Measurements from ENCODE around the gene SCN11A. TPM values are rescaled to one million over a fixed set of nuclear protein-coding genes. Genes with fewer than 3 reads are reported as not detected.

The SCN11A gene
- polyA plus RNA-seq, 1 donor from 2014 or later = not detected

Other genes starting within 250 kb of the SCN11A start
- gene SCN10A, start 235.7 kb downstream of the SCN11A start, polyA plus RNA-seq = not detected
- gene WDR48, start 72 bp upstream of the SCN11A start, polyA plus RNA-seq = 40.5 TPM
- 33.3 TPM for gene GORASP1, start 55.7 kb upstream of the SCN11A start, polyA plus RNA-seq
- 5.5 TPM for gene TTC21A, start 55.7 kb upstream of the SCN11A start, polyA plus RNA-seq
- 79.9 TPM for gene CSRNP1, start 101.6 kb upstream of the SCN11A start, polyA plus RNA-seq
- gene XIRP1, start 140.7 kb upstream of the SCN11A start, polyA plus RNA-seq = not detected
- 10.3 TPM for gene CX3CR1, start 228.1 kb upstream of the SCN11A start, polyA plus RNA-seq